ACC112 (cell line): ENCODE data around the gene AMPD2.
A peak's percentile ranks its signal among the peaks of the same experiment; 100 is the strongest.

ENCODE experiments used
- H2AFZ ChIP-seq: fragments of 200-600 bp; sonication (generic); one replicate; pipeline ENCODE4 v1.6.0; 2017; ENCODE audit warnings: antibody characterized with exemption, low read length; ENCODE audit not compliant: unreplicated experiment
- H3K27ac ChIP-seq: fragments of 200-600 bp; sonication (generic); 2 replicates; pipeline ENCODE4 v1.5.1; 2014; ENCODE audit warnings: low read depth, mild to moderate bottlenecking, antibody characterized with exemption, low read length, moderate library complexity
- H3K27me3 ChIP-seq: fragments of 200-600 bp; sonication (generic); 2 replicates; pipeline ENCODE4 v1.6.1; 2014; ENCODE audit warnings: mild to moderate bottlenecking, antibody characterized with exemption, low read length, moderate library complexity, mixed read lengths; ENCODE audit not compliant: insufficient read depth
- H3K36me3 ChIP-seq: fragments of 200-600 bp; sonication (generic); 2 replicates; pipeline ENCODE4 v1.6.1; 2016; ENCODE audit warnings: mild to moderate bottlenecking, antibody characterized with exemption, low read length, moderate library complexity, mixed read lengths; ENCODE audit not compliant: insufficient read depth
- H3K4me1 ChIP-seq: fragments of 200-600 bp; sonication (generic); one replicate; pipeline ENCODE4 v1.6.1; 2016; ENCODE audit warnings: low read length, mixed read lengths; ENCODE audit not compliant: insufficient read depth, unreplicated experiment, control insufficient read depth
- H3K4me3 ChIP-seq: fragments of 200-600 bp; sonication (generic); 2 replicates; pipeline ENCODE4 v1.5.1; 2014; ENCODE audit warnings: mild to moderate bottlenecking, low read depth, low read length
- H3K79me2 ChIP-seq: fragments of 200-600 bp; sonication (generic); one replicate; pipeline ENCODE4 v1.6.0; 2016; ENCODE audit warnings: low read length; ENCODE audit not compliant: control insufficient read depth, unreplicated experiment, insufficient read depth

AMPD2 gene

GRCh38 chr1:109624201-109625010 lies 4.8 kb downstream of the AMPD2 start:
- peaks cover 58% of the 10 kb centered on the region for H3K79me2 ChIP-seq
- H2AFZ ChIP-seq, result no peak overlapping the region
- no peaks in the 10 kb centered on the region for H3K27me3 ChIP-seq
- peaks cover 5% of the 10 kb centered on the region; the same call in 1 of the 2 replicates for H3K36me3 ChIP-seq
- peak overlapping the region; percentile 13; the same call in 1 of the 2 replicates for H3K4me3 ChIP-seq
- H3K27ac ChIP-seq, result no peak overlapping the region
- peaks cover 33% of the 10 kb centered on the region for H3K4me1 ChIP-seq

DNA sequence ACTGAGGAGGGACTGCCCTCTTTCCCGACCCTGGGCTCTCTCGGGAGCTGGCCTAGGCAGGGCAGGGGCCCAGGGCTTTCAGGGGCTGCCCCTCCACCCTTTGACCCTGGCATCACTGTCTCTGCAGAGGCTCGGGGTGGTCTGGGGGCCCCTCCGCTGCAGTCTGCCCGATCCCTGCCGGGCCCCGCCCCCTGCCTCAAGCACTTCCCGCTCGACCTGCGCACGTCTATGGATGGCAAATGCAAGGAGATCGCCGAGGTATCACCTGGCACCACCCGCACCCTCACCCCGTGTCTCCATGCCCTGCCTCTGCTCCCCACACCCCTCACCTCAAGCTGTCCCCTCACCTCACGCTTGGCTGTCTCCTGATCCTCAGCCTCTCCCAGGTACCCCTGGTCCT lies 5.5 kb downstream of the AMPD2 start:
- H3K36me3 ChIP-seq, result peaks cover 5% of the 10 kb centered on the region; the same call in 1 of the 2 replicates
- no peak overlapping the region for H3K27ac ChIP-seq
- H2AFZ ChIP-seq, result no peak overlapping the region
- H3K27me3 ChIP-seq, result no peaks in the 10 kb centered on the region
- H3K4me1 ChIP-seq, result peaks cover 33% of the 10 kb centered on the region
- peaks cover 53% of the 10 kb centered on the region for H3K79me2 ChIP-seq
- H3K4me3 ChIP-seq, result no peak overlapping the region

- peaks cover 5% of the 10 kb centered on the region; the same call in 1 of the 2 replicates for H3K36me3 ChIP-seq
- H3K27me3 ChIP-seq, result no peaks in the 10 kb centered on the region
- H3K4me1 ChIP-seq, result peaks cover 33% of the 10 kb centered on the region
- H3K27ac ChIP-seq, result no peak overlapping the region
- no peak overlapping the region for H3K4me3 ChIP-seq
- H2AFZ ChIP-seq, result no peak overlapping the region
- H3K79me2 ChIP-seq, result peaks cover 48% of the 10 kb centered on the region
Observed at GRCh38 chr1:109625601-109626560, 6.2 kb downstream of the AMPD2 start.

DNA sequence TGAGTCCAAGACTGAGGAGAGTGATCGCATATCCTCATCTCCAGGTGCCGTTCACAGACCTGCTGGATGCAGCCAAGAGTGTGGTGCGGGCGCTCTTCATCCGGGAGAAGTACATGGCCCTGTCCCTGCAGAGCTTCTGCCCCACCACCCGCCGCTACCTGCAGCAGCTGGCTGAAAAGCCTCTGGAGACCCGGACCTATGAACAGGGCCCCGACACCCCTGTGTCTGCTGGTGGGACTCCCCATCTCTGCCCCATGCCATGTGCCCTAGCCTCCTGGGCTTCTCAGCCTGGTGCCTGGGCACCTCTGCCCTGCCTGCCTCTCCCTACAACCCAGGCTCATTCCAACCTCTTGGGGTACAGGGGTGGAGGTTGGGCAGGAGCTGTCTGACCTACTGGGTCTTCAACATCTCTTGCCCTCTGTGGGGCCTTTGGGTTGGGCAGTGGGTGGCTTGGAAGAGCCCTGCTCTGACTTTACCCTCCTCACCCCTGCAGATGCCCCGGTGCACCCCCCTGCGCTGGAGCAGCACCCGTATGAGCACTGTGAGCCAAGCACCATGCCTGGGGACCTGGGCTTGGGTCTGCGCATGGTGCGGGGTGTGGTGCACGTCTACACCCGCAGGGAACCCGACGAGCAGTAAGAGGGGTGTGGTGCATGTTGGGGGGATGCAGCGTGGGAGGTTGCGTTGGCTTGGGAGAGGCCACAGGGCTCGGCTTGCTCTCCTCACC lies 7.2 kb downstream of the AMPD2 start:
- Histone ChIP-seq H2AFZ (no peak overlapping the region), H3K27me3 (no peaks in the 10 kb centered on the region), H3K4me1 (peaks cover 28% of the 10 kb centered on the region), H3K4me3 (no peak overlapping the region), H3K79me2 (peaks cover 39% of the 10 kb centered on the region), H3K27ac (no peak overlapping the region), H3K36me3 (peaks cover 5% of the 10 kb centered on the region; the same call in 1 of the 2 replicates)

DNA sequence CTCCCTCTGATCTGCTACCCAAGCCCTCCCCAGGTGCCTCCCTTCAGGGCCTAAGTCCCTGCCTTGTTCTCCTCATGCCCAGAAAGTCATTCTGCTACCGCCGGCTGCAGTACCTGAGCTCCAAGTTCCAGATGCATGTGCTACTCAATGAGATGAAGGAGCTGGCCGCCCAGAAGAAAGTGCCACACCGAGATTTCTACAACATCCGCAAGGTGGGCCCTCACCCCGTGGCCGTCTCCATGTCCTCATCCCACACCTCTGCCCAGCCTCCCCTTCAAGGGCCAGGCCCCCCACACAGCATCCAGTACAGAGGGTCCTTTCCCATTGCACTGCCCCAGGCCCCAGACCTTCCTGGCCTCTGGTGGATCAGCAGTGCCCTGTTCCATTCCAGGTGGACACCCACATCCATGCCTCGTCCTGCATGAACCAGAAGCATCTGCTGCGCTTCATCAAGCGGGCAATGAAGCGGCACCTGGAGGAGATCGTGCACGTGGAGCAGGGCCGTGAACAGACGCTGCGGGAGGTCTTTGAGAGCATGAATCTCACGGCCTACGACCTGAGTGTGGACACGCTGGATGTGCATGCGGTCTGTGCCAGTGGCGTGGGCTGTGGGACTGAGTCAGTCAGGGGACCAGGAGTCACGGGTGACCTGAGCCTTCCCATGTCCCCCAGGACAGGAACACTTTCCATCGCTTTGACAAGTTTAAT lies 8.2 kb downstream of the AMPD2 start:
- peaks cover 5% of the 10 kb centered on the region; the same call in 1 of the 2 replicates for H3K36me3 ChIP-seq
- H3K4me1 ChIP-seq, result peaks cover 18% of the 10 kb centered on the region
- H2AFZ ChIP-seq, result no peak overlapping the region
- H3K27ac ChIP-seq, result no peak overlapping the region
- peaks cover 29% of the 10 kb centered on the region for H3K79me2 ChIP-seq
- no peaks in the 10 kb centered on the region for H3K27me3 ChIP-seq
- H3K4me3 ChIP-seq, result no peak overlapping the region

DNA sequence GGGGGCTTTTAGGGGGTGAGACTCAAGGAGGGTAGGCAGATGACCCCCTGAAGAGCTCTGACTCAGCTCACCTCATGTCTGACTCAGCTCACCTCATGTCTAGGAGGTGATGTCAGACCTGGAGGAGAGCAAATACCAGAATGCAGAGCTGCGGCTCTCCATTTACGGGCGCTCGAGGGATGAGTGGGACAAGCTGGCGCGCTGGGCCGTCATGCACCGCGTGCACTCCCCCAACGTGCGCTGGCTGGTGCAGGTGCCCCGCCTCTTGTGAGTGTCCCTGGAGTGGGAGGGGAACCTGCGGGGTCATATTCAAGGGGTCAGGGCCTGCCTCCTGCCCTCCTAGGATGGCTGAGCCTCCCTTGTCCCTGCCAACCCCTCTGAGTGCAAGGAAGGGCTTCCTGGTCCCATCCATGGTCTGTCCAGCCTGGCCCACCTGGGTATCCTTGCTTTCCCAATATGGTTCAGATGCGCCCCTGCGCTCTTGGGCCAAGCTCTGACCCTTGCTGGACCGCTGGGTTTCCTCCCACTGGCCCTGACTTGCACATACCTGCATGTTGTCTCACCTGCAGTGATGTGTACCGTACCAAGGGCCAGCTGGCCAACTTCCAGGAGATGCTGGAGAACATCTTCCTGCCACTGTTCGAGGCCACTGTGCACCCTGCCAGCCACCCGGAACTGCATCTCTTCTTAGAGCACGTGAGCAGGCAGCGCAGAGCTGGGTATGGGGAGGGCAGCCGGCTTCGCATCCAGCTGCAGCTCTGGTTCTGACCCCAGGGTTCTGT lies 9.1 kb downstream of the AMPD2 start:
- H2AFZ ChIP-seq, result no peak overlapping the region
- peaks cover 5% of the 10 kb centered on the region; the same call in 1 of the 2 replicates for H3K36me3 ChIP-seq
- no peak overlapping the region for H3K27ac ChIP-seq
- no peaks in the 10 kb centered on the region for H3K27me3 ChIP-seq
- H3K4me3 ChIP-seq, result no peak overlapping the region
- peaks cover 9% of the 10 kb centered on the region for H3K4me1 ChIP-seq
- H3K79me2 ChIP-seq, result peaks cover 20% of the 10 kb centered on the region

DNA sequence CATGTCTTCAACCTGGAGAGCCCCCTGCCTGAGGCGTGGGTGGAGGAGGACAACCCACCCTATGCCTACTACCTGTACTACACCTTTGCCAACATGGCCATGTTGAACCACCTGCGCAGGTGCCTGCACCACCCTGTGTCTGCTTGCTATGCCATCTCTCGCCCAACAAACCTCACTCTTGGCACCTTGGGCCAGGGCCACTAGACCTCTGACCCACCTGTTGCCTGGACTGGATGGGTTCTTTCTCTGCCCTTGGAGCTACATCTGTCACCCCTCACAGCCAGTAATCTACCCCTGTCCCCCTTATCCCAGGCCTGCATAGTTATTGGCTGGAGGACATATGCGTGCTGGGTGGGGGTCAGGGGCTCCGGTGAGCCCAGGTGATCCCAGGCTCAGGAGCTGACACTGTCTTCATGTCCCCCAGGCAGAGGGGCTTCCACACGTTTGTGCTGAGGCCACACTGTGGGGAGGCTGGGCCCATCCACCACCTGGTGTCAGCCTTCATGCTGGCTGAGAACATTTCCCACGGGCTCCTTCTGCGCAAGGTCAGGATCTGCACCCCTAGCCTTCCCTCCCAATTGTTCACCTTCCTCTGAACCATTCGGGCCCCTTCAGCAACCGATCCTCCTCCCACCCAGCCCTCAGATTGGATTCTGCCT lies 9.9 kb downstream of the AMPD2 start:
- Histone ChIP-seq H2AFZ (no peak overlapping the region), H3K36me3 (peaks cover 5% of the 10 kb centered on the region; the same call in 1 of the 2 replicates), H3K27me3 (no peaks in the 10 kb centered on the region), H3K27ac (no peak overlapping the region), H3K4me3 (no peak overlapping the region), H3K4me1 (peaks cover 2% of the 10 kb centered on the region), H3K79me2 (peaks cover 12% of the 10 kb centered on the region)

DNA sequence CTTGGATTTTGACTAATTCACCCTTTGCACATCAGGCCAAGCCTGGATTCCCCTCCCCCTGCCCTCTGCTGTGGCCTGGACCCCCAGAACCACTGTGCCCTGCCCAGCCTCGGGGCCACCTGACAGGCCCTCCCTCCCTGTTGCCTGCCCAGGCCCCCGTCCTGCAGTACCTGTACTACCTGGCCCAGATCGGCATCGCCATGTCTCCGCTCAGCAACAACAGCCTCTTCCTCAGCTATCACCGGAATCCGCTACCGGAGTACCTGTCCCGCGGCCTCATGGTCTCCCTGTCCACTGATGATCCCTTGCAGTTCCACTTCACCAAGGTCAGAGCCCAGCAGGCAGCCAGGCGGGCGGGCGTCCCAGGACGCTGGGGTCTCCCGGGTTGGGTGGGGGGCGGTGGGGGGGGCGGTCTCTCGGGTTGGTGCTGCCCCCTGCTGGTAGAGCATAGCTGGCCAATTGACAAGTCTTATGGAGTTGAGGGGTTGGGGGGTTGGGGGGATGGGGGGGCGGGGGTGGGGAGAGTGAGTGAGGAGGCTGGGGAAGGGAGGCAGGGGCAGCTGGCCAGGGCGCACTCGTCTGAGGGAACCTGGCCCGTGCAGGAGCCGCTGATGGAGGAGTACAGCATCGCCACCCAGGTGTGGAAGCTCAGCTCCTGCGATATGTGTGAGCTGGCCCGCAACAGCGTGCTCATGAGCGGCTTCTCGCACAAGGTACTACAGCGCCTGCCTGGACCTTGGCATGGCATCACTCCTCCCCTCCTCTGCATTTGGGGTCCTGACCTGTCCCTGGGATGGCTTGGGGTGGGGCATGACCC lies 10.7 kb downstream of the AMPD2 start:
- Histone ChIP-seq H3K27ac (no peak overlapping the region), H3K36me3 (peaks cover 5% of the 10 kb centered on the region; the same call in 1 of the 2 replicates), H3K4me1 (no peaks in the 10 kb centered on the region), H3K4me3 (no peak overlapping the region), H3K79me2 (peaks cover 7% of the 10 kb centered on the region), H2AFZ (no peak overlapping the region), H3K27me3 (no peaks in the 10 kb centered on the region)
